ENCODE results near the gene FGD2. TPM values are rescaled to one million over a fixed set of nuclear protein-coding genes. Genes with fewer than 3 reads are reported as not detected.

FGD2 gene
- total and polyA plus RNA-seq, 2 of the 8 experiments (the other 6 are each of a cell fraction or from before 2014, with no cell fraction given), result 0.12 to 0.32 TPM

GRCh38 chr6:36970892-36971842 is 34.3 kb upstream of the FGD2 start (continued):
- TF ChIP-seq CTCF (IDR thresholded peaks at IDR 0.05; ENCODE audit: control extremely low read depth in 1 of 3, insufficient read depth in 1 of 3, low read depth in 1 of 3, low read length in 3 of 3), result no peak
- no peak for TF ChIP-seq POLR2AphosphoS5 (IDR thresholded peaks at IDR 0.05; ENCODE audit: low read depth, low read length)

Data from H1 (cell line).